VCaP (cell line): ENCODE data around the gene LRIG2.
"Not testable (repeated sequence)": the region's sequence is repeated elsewhere in the genome, so short reads cannot be mapped to it uniquely, and the experiment has no call there.

Experiments
- H3K27ac ChIP-seq: fragments of 450-650 bp; 2 replicates; pipeline ENCODE4 v1.5.1; 2017
- TF ChIP-seq, protein P1 (sequence below): fragments of 450-650 bp; conservative IDR thresholded peaks from 2 replicates; pipeline ENCODE4 v1.5.1; 2017; ENCODE audit warnings: mild to moderate bottlenecking, moderate library complexity

The LRIG2 gene

DNA sequence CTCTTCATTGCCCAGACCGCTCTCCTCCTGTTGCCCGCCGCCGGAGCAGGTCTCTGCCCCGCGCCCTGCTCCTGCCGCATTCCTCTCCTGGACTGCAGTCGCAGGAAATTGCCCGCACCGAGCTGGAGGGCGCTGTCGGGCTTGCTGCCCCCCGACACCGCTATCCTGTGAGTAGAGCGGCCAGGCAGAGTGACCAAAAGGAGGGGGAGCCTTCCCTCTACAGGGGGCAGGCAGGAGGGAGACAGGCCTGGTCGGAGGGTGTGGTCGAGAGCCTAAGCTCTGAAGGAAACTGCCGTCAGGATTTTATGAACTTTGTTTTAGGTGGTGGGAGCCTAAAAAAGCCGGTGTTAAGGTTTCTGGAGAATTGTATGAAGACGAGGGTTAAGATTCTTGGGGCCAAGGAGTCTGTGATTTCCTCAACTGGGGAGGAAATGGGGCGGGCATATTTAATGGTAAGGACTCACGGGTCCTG is 517 bp downstream of the LRIG2 start:
- H3K27ac ChIP-seq, result peak overlapping the region; percentile 91
- TF ChIP-seq, protein P1, sequence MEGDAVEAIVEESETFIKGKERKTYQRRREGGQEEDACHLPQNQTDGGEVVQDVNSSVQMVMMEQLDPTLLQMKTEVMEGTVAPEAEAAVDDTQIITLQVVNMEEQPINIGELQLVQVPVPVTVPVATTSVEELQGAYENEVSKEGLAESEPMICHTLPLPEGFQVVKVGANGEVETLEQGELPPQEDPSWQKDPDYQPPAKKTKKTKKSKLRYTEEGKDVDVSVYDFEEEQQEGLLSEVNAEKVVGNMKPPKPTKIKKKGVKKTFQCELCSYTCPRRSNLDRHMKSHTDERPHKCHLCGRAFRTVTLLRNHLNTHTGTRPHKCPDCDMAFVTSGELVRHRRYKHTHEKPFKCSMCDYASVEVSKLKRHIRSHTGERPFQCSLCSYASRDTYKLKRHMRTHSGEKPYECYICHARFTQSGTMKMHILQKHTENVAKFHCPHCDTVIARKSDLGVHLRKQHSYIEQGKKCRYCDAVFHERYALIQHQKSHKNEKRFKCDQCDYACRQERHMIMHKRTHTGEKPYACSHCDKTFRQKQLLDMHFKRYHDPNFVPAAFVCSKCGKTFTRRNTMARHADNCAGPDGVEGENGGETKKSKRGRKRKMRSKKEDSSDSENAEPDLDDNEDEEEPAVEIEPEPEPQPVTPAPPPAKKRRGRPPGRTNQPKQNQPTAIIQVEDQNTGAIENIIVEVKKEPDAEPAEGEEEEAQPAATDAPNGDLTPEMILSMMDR, result no peak

- TF ChIP-seq, protein P1, result no peak
- peak overlapping the region; percentile 91 for H3K27ac ChIP-seq
Measured at GRCh38 chr1:113074237-113074636, 1.2 kb downstream of the LRIG2 start.

DNA sequence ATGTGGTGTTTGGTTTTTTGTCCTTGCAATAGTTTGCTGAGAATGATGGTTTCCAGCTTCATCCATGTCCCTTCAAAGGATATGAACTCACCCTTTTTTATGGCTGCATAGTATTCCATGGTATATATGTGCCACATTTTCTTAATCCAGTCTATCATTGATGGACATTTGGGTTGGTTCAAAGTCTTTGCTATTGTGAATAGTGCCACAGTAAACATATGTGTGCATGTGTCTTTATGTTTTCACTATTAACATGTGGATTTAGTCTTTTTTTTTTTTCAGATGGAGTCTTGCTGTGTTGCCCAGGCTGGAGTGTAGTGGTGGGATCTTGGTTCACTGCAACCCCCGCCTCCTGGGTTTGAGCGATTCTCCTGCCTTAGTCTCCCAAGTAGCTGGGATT is 5.0 kb downstream of the LRIG2 start:
- not testable (repeated sequence) for H3K27ac ChIP-seq

GRCh38 chr1:113086541-113086940 is 13.5 kb downstream of the LRIG2 start:
- TF ChIP-seq, protein P1, result no peak
- no peak overlapping the region for H3K27ac ChIP-seq

DNA sequence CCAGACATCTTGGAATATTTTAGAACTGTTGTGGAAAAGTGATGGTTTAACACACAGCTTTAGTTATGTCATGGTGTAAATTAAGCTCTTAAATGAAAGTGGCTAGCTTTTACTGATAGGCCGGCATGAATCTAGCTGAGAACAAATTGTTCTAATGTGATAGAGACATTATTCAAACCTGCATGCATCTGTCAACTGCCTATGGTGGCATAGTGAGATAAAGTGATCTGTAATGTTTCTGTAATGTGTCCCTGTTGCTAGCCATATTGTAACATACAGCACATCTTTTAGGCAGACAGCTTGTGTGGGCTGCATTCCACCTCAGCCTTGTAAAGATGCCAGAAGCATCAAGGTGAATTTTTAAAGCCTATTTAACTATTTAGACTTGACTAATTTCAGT is 16.0 kb downstream of the LRIG2 start:
- TF ChIP-seq, protein P1, result no peak
- no peak overlapping the region for H3K27ac ChIP-seq

DNA sequence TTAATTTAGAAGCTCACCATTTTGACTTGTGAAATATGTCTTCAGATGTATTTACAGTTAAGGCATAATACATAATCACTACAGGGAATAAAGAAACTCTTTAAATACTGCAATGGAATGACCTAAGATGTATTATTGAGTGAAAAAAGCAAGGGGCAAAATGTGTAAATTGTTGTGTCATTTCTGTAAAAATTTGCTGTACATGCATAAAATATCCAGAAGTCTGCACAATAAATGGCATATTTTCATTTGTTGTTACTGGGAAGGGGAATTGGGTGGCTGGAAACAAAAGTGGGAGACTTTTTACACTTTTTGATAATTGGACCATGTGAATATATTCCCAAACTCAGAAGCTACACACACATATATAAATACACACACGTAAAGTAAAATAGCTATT is 17.1 kb downstream of the LRIG2 start:
- H3K27ac ChIP-seq, result no peak overlapping the region
- TF ChIP-seq, protein P1, result no peak

GRCh38 chr1:113091988-113092594 is 19.1 kb downstream of the LRIG2 start:
- no peak overlapping the region for H3K27ac ChIP-seq

DNA sequence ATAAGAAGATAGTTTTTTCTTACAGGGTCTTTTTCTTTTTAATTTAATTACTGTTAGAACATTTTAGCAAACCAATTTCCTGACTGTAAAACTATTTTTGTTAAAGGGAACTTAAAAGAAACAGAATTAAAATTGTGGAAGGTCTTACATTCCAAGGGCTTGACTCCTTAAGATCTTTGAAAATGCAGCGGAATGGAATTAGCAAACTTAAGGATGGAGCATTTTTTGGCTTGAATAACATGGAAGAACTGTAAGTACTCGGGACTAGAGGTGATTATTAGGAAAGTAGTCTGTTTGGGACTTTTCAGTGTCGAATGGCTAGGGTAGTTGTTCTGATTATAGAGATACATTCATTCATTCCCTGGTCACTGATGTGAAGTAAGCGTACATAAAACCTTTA is 21.5 kb downstream of the LRIG2 start:
- TF ChIP-seq, protein P1, result no peak

More at GRCh38 chr1:113091988-113092594, 19.1 kb downstream of the LRIG2 start:
- TF ChIP-seq, protein P1, result no peak

More for the DNA sequence above, 21.5 kb downstream of the LRIG2 start:
- no peak overlapping the region for H3K27ac ChIP-seq
